ENCODE data around the gene RAPSN.

GRCh38 chr11:47417712-47418111, 31.2 kb downstream of the RAPSN start:
- TF ChIP-seq CTCF (IDR thresholded peaks at IDR 0.05), result no peak
- TF ChIP-seq POLR2A (IDR thresholded peaks at IDR 0.05), result no peak
- no peak for TF ChIP-seq EP300 (IDR thresholded peaks at IDR 0.05)
- no peak for TF ChIP-seq POLR2AphosphoS5 (IDR thresholded peaks at IDR 0.05)

Measured in suprapubic skin (tissue), 4 donors.